Cardiac fibroblast (primary cell): Measurements from ENCODE around the gene TULP1.

Experiments
- DNase-seq, 2 donors: peaks; one replicate each; pipeline versions ENCODE4 v3.0.0 to v3.0.0-alpha.2; 2010; ENCODE audit warnings: low read depth in 2 of 2
- H3K4me3 ChIP-seq, 2 donors: replicated peaks in 1 of 2; 1 replicate in 1 of 2; 2 replicates in 1 of 2; pipeline ENCODE4 v1.5.1; 2011; ENCODE audit warnings: low read depth in 2 of 2, low read length in 2 of 2, mild to moderate bottlenecking in 2 of 2, moderate library complexity in 1 of 2
- TF ChIP-seq, protein P1 (sequence below): IDR thresholded peaks from one replicate; pipeline ENCODE4 v1.5.1; 2011; ENCODE audit warnings: low read depth, mild to moderate bottlenecking, low read length, inconsistent platforms

The TULP1 gene

GRCh38 chr6:35474942-35475570 lies 37.6 kb downstream of the TULP1 start:
- DNase-seq = no peak
- TF ChIP-seq, protein P1, sequence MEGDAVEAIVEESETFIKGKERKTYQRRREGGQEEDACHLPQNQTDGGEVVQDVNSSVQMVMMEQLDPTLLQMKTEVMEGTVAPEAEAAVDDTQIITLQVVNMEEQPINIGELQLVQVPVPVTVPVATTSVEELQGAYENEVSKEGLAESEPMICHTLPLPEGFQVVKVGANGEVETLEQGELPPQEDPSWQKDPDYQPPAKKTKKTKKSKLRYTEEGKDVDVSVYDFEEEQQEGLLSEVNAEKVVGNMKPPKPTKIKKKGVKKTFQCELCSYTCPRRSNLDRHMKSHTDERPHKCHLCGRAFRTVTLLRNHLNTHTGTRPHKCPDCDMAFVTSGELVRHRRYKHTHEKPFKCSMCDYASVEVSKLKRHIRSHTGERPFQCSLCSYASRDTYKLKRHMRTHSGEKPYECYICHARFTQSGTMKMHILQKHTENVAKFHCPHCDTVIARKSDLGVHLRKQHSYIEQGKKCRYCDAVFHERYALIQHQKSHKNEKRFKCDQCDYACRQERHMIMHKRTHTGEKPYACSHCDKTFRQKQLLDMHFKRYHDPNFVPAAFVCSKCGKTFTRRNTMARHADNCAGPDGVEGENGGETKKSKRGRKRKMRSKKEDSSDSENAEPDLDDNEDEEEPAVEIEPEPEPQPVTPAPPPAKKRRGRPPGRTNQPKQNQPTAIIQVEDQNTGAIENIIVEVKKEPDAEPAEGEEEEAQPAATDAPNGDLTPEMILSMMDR = no peak
- H3K4me3 ChIP-seq = no peak overlapping the region

GRCh38 chr6:35474131-35474941 lies 38.4 kb downstream of the TULP1 start:
- DNase-seq = no peak
- no peak overlapping the region for H3K4me3 ChIP-seq
- TF ChIP-seq, protein P1 = no peak

DNA sequence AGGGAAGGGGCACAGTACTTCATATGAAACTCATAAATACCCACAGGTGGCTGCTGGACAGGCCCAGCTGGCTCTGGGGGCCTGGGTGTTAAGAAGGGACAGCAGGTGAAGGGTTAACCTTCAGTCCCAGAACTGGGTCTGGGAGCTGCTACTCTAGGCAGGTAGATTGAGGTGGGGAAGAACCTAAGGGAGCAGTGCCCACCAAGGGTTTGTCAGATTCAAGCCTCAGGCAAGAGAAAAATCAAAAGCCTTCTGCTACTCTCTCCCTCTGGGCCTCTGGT lies 38.9 kb downstream of the TULP1 start:
- TF ChIP-seq, protein P1 = no peak
- no peak overlapping the region for H3K4me3 ChIP-seq
- no peak for DNase-seq

DNA sequence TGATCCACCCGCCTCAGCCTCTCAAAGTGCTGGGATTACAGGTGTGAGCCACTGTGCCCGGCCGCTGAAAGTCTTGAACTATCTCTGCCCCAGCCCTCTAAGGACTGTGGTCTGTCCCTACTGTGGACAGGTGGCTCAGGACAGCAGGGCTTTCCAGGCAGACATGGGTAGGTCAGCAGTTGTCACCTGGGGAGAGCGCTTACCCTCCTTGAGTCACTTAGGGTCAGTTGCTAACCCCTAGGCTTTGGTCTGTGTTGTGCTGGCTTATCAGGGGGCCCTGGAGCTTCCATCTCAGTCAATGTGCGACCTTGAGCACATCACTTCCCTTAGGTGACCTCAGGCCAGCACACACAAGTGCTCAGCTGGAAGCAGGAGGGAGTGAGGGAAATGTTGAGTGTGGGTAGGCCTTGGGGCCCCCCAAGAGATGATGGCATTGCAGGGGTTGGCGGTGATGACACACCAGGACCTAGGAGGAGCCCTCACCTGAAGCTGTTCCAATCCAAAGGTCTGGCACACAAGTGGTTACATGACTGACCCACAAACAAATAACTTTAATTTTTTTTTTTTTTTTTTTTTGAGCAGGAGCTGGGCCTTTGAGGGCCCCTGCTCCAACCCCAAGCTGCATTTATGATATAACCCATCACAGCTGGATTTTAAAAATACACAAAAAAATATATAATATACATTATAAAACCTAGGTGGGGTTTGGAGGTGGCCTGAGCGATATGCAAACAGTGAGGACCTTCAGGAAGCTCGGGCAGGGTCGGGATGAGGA lies 39.4 kb downstream of the TULP1 start:
- DNase-seq = no peak
- TF ChIP-seq, protein P1 = no peak
- no peak overlapping the region for H3K4me3 ChIP-seq

DNA sequence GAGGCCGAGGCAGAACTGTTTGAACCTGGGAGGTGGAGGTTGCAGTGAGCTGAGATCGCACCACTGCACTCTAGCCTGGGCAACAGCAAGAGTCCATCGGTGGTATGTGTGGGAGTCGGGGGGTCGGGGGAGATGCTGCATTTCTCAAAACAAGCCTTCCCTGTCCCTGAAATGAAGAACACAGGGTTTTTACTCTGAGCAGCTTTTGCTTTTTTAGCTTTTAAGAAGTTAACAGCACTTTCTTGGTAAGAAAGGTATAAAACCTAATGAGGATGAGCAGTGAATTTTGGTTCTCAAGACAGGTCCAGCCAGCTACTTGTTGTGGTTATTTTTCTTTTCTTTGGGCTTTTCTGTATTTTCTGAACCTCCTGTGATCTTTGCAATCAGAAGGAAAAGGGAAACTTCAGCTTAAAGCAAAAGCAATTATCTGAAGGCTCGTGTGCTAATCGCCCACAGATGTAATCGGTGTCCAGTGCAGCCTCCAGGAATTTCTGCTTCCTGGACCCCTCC lies 40.8 kb downstream of the TULP1 start:
- no peak for DNase-seq
- TF ChIP-seq, protein P1 = no peak
- H3K4me3 ChIP-seq = no peak overlapping the region

DNA sequence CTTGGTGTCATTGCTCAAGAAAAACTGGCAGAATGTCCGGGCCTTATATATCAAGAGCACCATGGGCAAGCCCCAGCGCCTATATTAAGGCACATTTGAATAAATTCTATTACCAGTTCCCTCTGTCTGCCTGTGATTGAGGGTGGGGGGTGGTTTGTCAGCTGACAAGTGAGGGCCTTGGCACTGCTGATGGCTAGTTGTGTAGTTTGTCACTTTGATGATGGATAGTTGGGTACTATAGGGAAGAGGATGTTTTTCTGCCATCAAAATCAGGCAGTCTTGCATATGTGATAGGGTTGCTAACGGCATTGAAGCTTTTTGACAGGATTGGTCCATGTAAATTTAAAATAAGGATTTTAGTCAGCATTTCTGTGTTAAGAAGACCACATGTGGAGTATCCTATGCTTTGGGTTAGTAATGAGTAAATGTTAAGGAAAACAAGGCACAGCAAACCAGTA lies 42.0 kb downstream of the TULP1 start:
- TF ChIP-seq, protein P1 = no peak
- no peak for DNase-seq
- peak overlapping the region in 1 of 2 donors; percentile 94 for H3K4me3 ChIP-seq
